Measurements from ENCODE around the gene WEE2. TPM values are rescaled to one million over a fixed set of nuclear protein-coding genes. Genes with fewer than 3 reads are reported as not detected.

Gene WEE2
- total and polyA plus RNA-seq, 2 donors from 2014 or later, result 0.06 to 0.13 TPM

DNA sequence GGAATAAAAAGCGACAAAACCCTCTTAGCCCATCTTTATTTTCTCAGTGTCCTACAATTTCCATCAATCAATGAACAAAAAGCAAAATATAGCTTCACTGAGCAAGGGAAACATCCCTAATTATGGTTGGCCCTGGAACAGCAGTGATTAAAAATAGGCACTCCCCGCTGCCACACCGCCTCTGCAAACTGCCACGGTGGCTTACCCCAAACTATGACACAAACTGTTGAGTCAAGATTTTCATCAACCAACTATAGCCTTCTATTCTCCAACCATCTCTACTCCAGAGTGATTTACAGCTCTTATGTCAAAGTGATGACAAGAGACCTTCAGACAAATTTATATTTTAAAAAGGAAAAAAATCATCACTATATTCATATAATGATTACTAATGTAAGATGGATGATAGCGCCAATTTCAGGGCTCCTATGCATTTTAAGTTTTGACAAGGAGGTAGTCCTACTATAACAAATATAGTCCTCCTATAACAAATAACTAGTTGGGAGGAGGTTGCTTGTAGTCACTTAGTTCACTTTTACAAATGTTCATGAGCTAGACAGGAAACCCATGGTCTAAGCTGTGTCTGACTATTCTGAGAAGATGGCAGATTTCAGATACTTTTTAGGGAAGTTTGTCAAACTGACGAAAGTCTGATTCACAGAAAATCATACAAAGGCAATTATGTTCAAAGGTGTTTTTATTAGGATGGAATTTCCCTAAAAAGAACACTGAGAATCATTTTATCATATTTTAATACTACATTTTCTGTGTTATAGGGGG is 32.5 kb upstream of the WEE2 start:
- Histone ChIP-seq H3K27ac (ENCODE audit: low read depth in 2 of 2, low read length in 2 of 2) (no peak overlapping the region), H3K4me1 (ENCODE audit: control insufficient read depth in 2 of 3, insufficient read depth in 2 of 3, low read depth in 1 of 3, low read length in 3 of 3) (no peaks in the 10 kb centered on the region)

DNA sequence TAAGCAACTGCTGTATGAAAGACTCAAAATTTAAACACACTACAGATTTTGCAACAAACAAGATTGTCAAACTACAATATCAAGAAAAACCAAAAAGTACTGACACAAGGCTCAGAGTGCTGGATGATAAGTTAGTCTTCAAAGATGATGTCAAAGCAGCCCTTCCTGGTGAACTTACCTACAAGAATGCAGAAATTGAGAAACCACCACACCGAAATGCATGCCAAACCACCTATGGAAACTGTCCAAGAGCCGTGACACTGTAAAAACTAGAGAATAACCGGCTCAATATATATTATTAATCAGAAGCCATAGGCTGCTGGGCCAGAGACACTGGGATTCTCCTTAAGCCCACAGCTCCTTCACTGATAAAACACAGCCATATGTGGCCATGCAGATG is 31.5 kb upstream of the WEE2 start:
- Histone ChIP-seq H3K27me3 (ENCODE audit: control insufficient read depth, insufficient read depth, low read length) (no peaks in the 10 kb centered on the region), H3K4me1 (ENCODE audit: control insufficient read depth in 2 of 3, insufficient read depth in 2 of 3, low read depth in 1 of 3, low read length in 3 of 3) (no peaks in the 10 kb centered on the region), H3K36me3 (ENCODE audit: control insufficient read depth in 2 of 3, insufficient read depth in 3 of 3, low read length in 3 of 3) (peaks cover 0 to 11% (median 7%) of the 10 kb centered on the region in 3 donors), H3K27ac (ENCODE audit: low read depth in 2 of 2, low read length in 2 of 2) (no peak overlapping the region), H3K4me3 (ENCODE audit: low read length in 3 of 3) (no peak overlapping the region), H3K9me3 (ENCODE audit: control insufficient read depth in 2 of 3, insufficient read depth in 1 of 3, low read length in 3 of 3) (no peaks in the 10 kb centered on the region), H3K9ac (ENCODE audit: low read length in 3 of 3) (no peak overlapping the region)
- intact Hi-C loops (cut with DNase I), result no loop called here
- TF ChIP-seq, protein P1, sequence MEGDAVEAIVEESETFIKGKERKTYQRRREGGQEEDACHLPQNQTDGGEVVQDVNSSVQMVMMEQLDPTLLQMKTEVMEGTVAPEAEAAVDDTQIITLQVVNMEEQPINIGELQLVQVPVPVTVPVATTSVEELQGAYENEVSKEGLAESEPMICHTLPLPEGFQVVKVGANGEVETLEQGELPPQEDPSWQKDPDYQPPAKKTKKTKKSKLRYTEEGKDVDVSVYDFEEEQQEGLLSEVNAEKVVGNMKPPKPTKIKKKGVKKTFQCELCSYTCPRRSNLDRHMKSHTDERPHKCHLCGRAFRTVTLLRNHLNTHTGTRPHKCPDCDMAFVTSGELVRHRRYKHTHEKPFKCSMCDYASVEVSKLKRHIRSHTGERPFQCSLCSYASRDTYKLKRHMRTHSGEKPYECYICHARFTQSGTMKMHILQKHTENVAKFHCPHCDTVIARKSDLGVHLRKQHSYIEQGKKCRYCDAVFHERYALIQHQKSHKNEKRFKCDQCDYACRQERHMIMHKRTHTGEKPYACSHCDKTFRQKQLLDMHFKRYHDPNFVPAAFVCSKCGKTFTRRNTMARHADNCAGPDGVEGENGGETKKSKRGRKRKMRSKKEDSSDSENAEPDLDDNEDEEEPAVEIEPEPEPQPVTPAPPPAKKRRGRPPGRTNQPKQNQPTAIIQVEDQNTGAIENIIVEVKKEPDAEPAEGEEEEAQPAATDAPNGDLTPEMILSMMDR (IDR thresholded peaks at IDR 0.05; ENCODE audit: borderline replicate concordance, extremely low read depth, insufficient read depth), result no peak
- FAIRE-seq (no peak), DNase-seq (no peak)

More for the DNA sequence above, 32.5 kb upstream of the WEE2 start:
- no peak overlapping the region for H3K4me3 ChIP-seq (ENCODE audit: low read length in 3 of 3)
- FAIRE-seq, result no peak
- TF ChIP-seq, protein P1 (IDR thresholded peaks at IDR 0.05; ENCODE audit: borderline replicate concordance, extremely low read depth, insufficient read depth), result no peak
- H3K27me3 ChIP-seq (ENCODE audit: control insufficient read depth, insufficient read depth, low read length), result no peaks in the 10 kb centered on the region
- DNase-seq, result no peak
- H3K9me3 ChIP-seq (ENCODE audit: control insufficient read depth in 2 of 3, insufficient read depth in 1 of 3, low read length in 3 of 3), result no peaks in the 10 kb centered on the region
- no peak overlapping the region for H3K9ac ChIP-seq (ENCODE audit: low read length in 3 of 3)
- intact Hi-C loops (cut with DNase I), result no loop called here
- H3K36me3 ChIP-seq (ENCODE audit: control insufficient read depth in 2 of 3, insufficient read depth in 3 of 3, low read length in 3 of 3), result peaks cover 3 to 11% (median 9%) of the 10 kb centered on the region in 3 donors

DNA sequence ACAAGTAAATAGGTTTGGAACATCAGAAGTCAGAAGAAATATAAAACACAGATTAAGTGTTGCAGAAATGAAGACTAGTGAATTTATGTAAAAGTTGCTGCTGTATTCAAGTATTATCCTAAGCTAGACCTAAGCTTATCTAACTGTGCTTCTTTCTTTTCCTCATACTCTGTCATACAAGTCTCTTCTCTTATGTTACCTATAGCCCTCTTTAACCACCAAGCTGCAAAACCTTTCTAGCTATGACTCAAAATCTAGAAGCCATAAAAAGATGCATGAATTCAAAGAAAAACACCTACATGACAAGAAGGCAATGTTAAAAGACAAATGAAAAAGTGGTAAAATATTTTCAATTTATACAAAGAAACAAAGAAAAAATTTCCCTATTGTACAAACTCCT is 29.1 kb upstream of the WEE2 start:
- H3K9ac ChIP-seq (ENCODE audit: low read length in 3 of 3), result no peak overlapping the region
- no peaks in the 10 kb centered on the region for H3K9me3 ChIP-seq (ENCODE audit: control insufficient read depth in 2 of 3, insufficient read depth in 1 of 3, low read length in 3 of 3)
- no peak overlapping the region for H3K4me3 ChIP-seq (ENCODE audit: low read length in 3 of 3)
- TF ChIP-seq, protein P1 (IDR thresholded peaks at IDR 0.05; ENCODE audit: borderline replicate concordance, extremely low read depth, insufficient read depth), result no peak
- intact Hi-C loops (cut with DNase I), result no loop called here
- H3K36me3 ChIP-seq (ENCODE audit: control insufficient read depth in 2 of 3, insufficient read depth in 3 of 3, low read length in 3 of 3), result peaks cover 2 to 5% (median 3%) of the 10 kb centered on the region in 3 donors
- DNase-seq, result no peak
- no peaks in the 10 kb centered on the region for H3K27me3 ChIP-seq (ENCODE audit: control insufficient read depth, insufficient read depth, low read length)
- no peaks in the 10 kb centered on the region for H3K4me1 ChIP-seq (ENCODE audit: control insufficient read depth in 2 of 3, insufficient read depth in 2 of 3, low read depth in 1 of 3, low read length in 3 of 3)
- no peak overlapping the region for H3K27ac ChIP-seq (ENCODE audit: low read depth in 2 of 2, low read length in 2 of 2)
- no peak for FAIRE-seq
